Measurements from ENCODE around the gene RAPGEF3. TPM values are rescaled to one million over a fixed set of nuclear protein-coding genes. Genes with fewer than 3 reads are reported as not detected.

RAPGEF3 gene
- total and polyA plus RNA-seq, 9 of the 15 experiments (the other 6 are each of a cell fraction or from before 2014, with no cell fraction given): 0.03 to 0.78 (median 0.37) TPM; not detected in 1

- no peak for TF ChIP-seq ZNF518B (CRISPR knock-in tag; IDR thresholded peaks at IDR 0.05)
Observed at GRCh38 chr12:47762850-47763465, 4.3 kb upstream of the RAPGEF3 start (continued).

GRCh38 chr12:47758584-47758833 lies 171 bp downstream of the RAPGEF3 start:
- peak overlapping the region; percentile 88 for H3K4me2 ChIP-seq (ENCODE audit: insufficient read depth, low read length)
- no TSS peak for BruUV-seq (replicated peaks)
- FAIRE-seq: no peak
- H3K9me1 ChIP-seq (ENCODE audit: control insufficient read depth, insufficient read depth, low read length): no peaks in the 10 kb centered on the region
- H4K20me1 ChIP-seq (replicated peaks; ENCODE audit: control insufficient read depth, insufficient read depth, low read length): no peaks in the 10 kb centered on the region
- TF ChIP-seq ZBTB7A (IDR thresholded peaks at IDR 0.05; ENCODE audit: borderline replicate concordance, control insufficient read depth, low read depth, low read length) (0 out of 2 replicates have a peak, but pooled peaks have one; percentile 42), ELF2 (CRISPR knock-in tag; IDR thresholded peaks at IDR 0.05) (no peak)
- no peaks in the 10 kb centered on the region for H3K27me3 ChIP-seq (ENCODE audit: control insufficient read depth in 2 of 2, insufficient read depth in 2 of 2, low read length in 2 of 2)
- peak overlapping the region; percentile 57 for H3K4me3 ChIP-seq
- WGBS (ENCODE audit: insufficient coverage, low coverage, missing lambda C conversion rate): 15% methylated on average over 6 of the region's 10 CpGs
- in situ Hi-C loops (cut with MboI) (no loop called here), intact Hi-C loops (cut with micrococcal nuclease) (no loop called here)
- no peak for DNase-seq (ENCODE audit: extremely low read depth in 1 of 4, low spot score in 3 of 4)
- H3K79me2 ChIP-seq (ENCODE audit: control insufficient read depth, insufficient read depth, low read length): no peaks in the 10 kb centered on the region
- POLR2A ChIA-PET: interaction anchor here (0.8 to 2.3 kb wide), 10 partner anchors 9 to 53 kb away, joined by 3 to 7 read pairs (median 4); partner anchors contain the start of gene RPAP3
- CTCF ChIA-PET (ENCODE audit: low intra/inter-chr PET ratio): interaction anchor here (0.6 to 1.6 kb wide), 6 partner anchors 20 to 1259 kb away, joined by 3 to 9 read pairs (median 4); no protein-coding TSS in a partner anchor
- no peak overlapping the region for H3K27ac ChIP-seq (ENCODE audit: extremely low read depth, low read depth, low read length)
- ATAC-seq: no peak
- H3K36me3 ChIP-seq (ENCODE audit: control insufficient read depth, insufficient read depth, low read length): no peaks in the 10 kb centered on the region
- H3K9me3 ChIP-seq (replicated peaks; ENCODE audit: control insufficient read depth, insufficient read depth, low read depth, low read length): no peaks in the 10 kb centered on the region
- H3K4me1 ChIP-seq (replicated peaks in 1 of 2; ENCODE audit: control insufficient read depth in 2 of 2, insufficient read depth in 2 of 2, low read length in 2 of 2): peaks cover 13 to 22% of the 10 kb centered on the region in 2 experiments; a peak in 4 of 5 replicates
- H2AFZ ChIP-seq (ENCODE audit: low read depth, low read length): peak overlapping the region; percentile 97
- H3K9ac ChIP-seq (ENCODE audit: insufficient read depth in 1 of 2, low read depth in 2 of 2, low read length in 2 of 2): peak overlapping the region; percentile 76 to 88; a peak in 3 of 4 replicates
